Measurements from ENCODE around the gene ZKSCAN1. TPM values are rescaled to one million over a fixed set of nuclear protein-coding genes. Genes with fewer than 3 reads are reported as not detected.

ZKSCAN1 gene
- total RNA-seq, 1 experiment from 2014 or later: 29.8 TPM

GRCh38 chr7:100081535-100082102 lies 66.2 kb downstream of the ZKSCAN1 start, which contains the start of gene ZNF3:
Gene ZNF3, minus strand, starts transcription at chr7:100081723. Its CDS starts 4,366 bp downstream, at chr7:100077357.
- Histone ChIP-seq H3K23ac (ENCODE audit: insufficient read length, low read depth, low read length) (no peak within 1 kb of the TSS), H4K5ac (ENCODE audit: insufficient read length, low read depth, low read length) (peak within 1 kb of the TSS; percentile 43), H2BK12ac (ENCODE audit: insufficient read length, low read depth, low read length) (no peak within 1 kb of the TSS), H3K9ac (ENCODE audit: extremely low read depth, insufficient read length, low read length) (peak within 1 kb of the TSS; percentile 98), H2BK120ac (ENCODE audit: low read depth, low read length, poor library complexity, severe bottlenecking) (peak within 1 kb of the TSS; percentile 87), H2BK15ac (ENCODE audit: low read depth, low read length) (no peak within 1 kb of the TSS), H3K9me3 (ENCODE audit: control insufficient read depth, low read depth, low read length) (no peaks in the 10 kb centered on the region), H3K79me2 (ENCODE audit: insufficient read depth, low read length) (peaks cover 32% of the 10 kb centered on the region), H4K20me1 (ENCODE audit: control insufficient read depth, insufficient read depth, insufficient read length) (no peaks in the 10 kb centered on the region), H3T11ph (ENCODE audit: low read length) (peak within 1 kb of the TSS; percentile 25), H3K4me2 (ENCODE audit: insufficient read depth, insufficient read length, low read length) (peak within 1 kb of the TSS; percentile 97), H3K4me1 (ENCODE audit: insufficient read depth, low read length) (peaks cover 3% of the 10 kb centered on the region; the same call in 1 of the 2 replicates), H3K56ac (ENCODE audit: insufficient read length, low read depth, low read length) (no peak within 1 kb of the TSS), H3K23me2 (ENCODE audit: insufficient read length, low read depth, low read length, poor library complexity, severe bottlenecking) (peaks cover 6% of the 10 kb centered on the region), H3K18ac (ENCODE audit: insufficient read length, low read depth, low read length) (peak within 1 kb of the TSS; percentile 78), H3K4ac (ENCODE audit: low read depth, low read length) (no peak within 1 kb of the TSS; the same call in 1 of the 2 replicates), H3K27ac (ENCODE audit: insufficient read length, low read depth, low read length) (no peak within 1 kb of the TSS), H2AFZ (ENCODE audit: low read length) (no peak within 1 kb of the TSS), H3K14ac (ENCODE audit: insufficient read depth, low read length) (peak within 1 kb of the TSS; percentile 86), H3K27me3 (ENCODE audit: insufficient read depth, low read length) (no peaks in the 10 kb centered on the region), H3K79me1 (ENCODE audit: insufficient read depth, low read depth, low read length, poor library complexity, severe bottlenecking) (no peaks in the 10 kb centered on the region), H4K8ac (replicated peaks; ENCODE audit: insufficient read length, low read depth, low read length) (no peak within 1 kb of the TSS), H2AK5ac (ENCODE audit: insufficient read length, low read length) (no peak within 1 kb of the TSS), H2BK20ac (ENCODE audit: low read depth, low read length, poor library complexity, severe bottlenecking) (no peak within 1 kb of the TSS), H4K91ac (ENCODE audit: insufficient read length, low read depth, low read length) (peak within 1 kb of the TSS; percentile 94), H2BK5ac (ENCODE audit: insufficient read length, low read length) (no peak within 1 kb of the TSS)
- Mint-ChIP-seq H3K9me3 (peaks cover 4 to 31% of the 10 kb centered on the region in 2 experiments), H3K27me3 (ENCODE audit: low read depth) (no peaks in the 10 kb centered on the region; the same call in 1 of the 2 replicates), H3K36me3 (ENCODE audit: insufficient read depth in 1 of 3, low read depth in 3 of 3) (peaks cover 40 to 42% (median 41%) of the 10 kb centered on the region in 3 experiments), H3K27ac (peak within 1 kb of the TSS; percentile 90 to 99 (median 94)), H3K4me1 (peaks cover 12 to 27% of the 10 kb centered on the region in 2 experiments), H3K4me3 (peak within 1 kb of the TSS; percentile 91 to 98)
- DNase-seq: peak; percentile 99
- WGBS (ENCODE audit: extremely low coverage, insufficient read length, low lambda C conversion rate): no CpG with 5 or more reads among the region's 55 CpGs
- peak; percentile 98 for TF ChIP-seq CTCF (conservative IDR thresholded peaks at IDR 0.05)

Measured in H9 (cell line).